ENCODE results near the gene SLC24A1.

SLC24A1 gene

GRCh38 chr15:65653801-65654521 lies 32.2 kb downstream of the SLC24A1 start:
- DNase-seq: no peak

GRCh38 chr15:65655026-65655425 lies 33.3 kb downstream of the SLC24A1 start:
- no peak for DNase-seq

- no peak for DNase-seq
Observed at GRCh38 chr15:65655457-65655856, 33.7 kb downstream of the SLC24A1 start.

- DNase-seq: no peak
Observed at GRCh38 chr15:65659502-65660052, 37.8 kb downstream of the SLC24A1 start.

GRCh38 chr15:65660927-65661326 lies 39.2 kb downstream of the SLC24A1 start:
- no peak for DNase-seq

- DNase-seq: no peak
Observed at GRCh38 chr15:65663521-65663920, 41.8 kb downstream of the SLC24A1 start.

GRCh38 chr15:65666257-65666656 lies 44.5 kb downstream of the SLC24A1 start:
- no peak for DNase-seq

GRCh38 chr15:65675551-65675950 lies 53.8 kb downstream of the SLC24A1 start:
- DNase-seq: no peak

- DNase-seq: no peak
Observed at GRCh38 chr15:65676123-65676522, 54.4 kb downstream of the SLC24A1 start.

- DNase-seq: no peak
Observed at GRCh38 chr15:65680544-65680943, 58.8 kb downstream of the SLC24A1 start.

- DNase-seq: no peak
Observed at GRCh38 chr15:65682404-65682911, 60.7 kb downstream of the SLC24A1 start.

- DNase-seq: no peak
Observed at GRCh38 chr15:65688462-65688861, 66.7 kb downstream of the SLC24A1 start.

- no peak for DNase-seq
Observed at GRCh38 chr15:65690173-65690572, 68.4 kb downstream of the SLC24A1 start.

GRCh38 chr15:65690778-65691177 lies 69.0 kb downstream of the SLC24A1 start:
- no peak for DNase-seq

- DNase-seq: no peak
Observed at GRCh38 chr15:65695081-65695480, 73.3 kb downstream of the SLC24A1 start.

Data from NCI-H1930 (cell line).